Gastroesophageal sphincter (tissue), 3 donors: ENCODE results near the gene EFTUD2.

Experiments
- CTCF ChIP-seq, 4 experiments: fragments of 200-600 bp in 2 of 4; fragments of 450-650 bp in 2 of 4; sonication (generic) in 1 of 4; IDR thresholded peaks; one replicate each; pipeline ENCODE4 v1.5.1; 2017 to 2019; ENCODE audit warnings: antibody characterized with exemption in 4 of 4, mild to moderate bottlenecking in 2 of 4, moderate library complexity in 2 of 4
- POLR2A ChIP-seq, 2 donors: fragments of 450-650 bp; IDR thresholded peaks; one replicate each; pipeline ENCODE4 v1.6.1; 2017; ENCODE audit warnings: antibody characterized with exemption in 2 of 2, mild to moderate bottlenecking in 2 of 2, moderate library complexity in 1 of 2
- POLR2AphosphoS5 ChIP-seq: sonication (generic); formaldehyde crosslinking; IDR thresholded peaks from one replicate; pipeline ENCODE4 v1.6.1; 2017; ENCODE audit warnings: antibody characterized with exemption

- TF ChIP-seq CTCF (IDR thresholded peaks at IDR 0.05) (no peak), POLR2A (IDR thresholded peaks at IDR 0.05) (no peak), POLR2AphosphoS5 (no peak)
These were observed 28.9 kb upstream of the EFTUD2 start for GRCh38 chr17:44928136-44928535.
